Stimulated activated CD4-positive, alpha-beta T cell treated with anti-CD3 and anti-CD28 coated beads, Interleukin-15, amount 100 ng/mL, for 1 hour (primary cell): Measurements from ENCODE around the gene R3HDM4.
"Not testable (repeated sequence)": the region's sequence is repeated elsewhere in the genome, so short reads cannot be mapped to it uniquely, and the experiment has no call there.

Experiments used
- DNase-seq, 2 donors: peaks; one replicate each; pipeline ENCODE4 v3.0.0-alpha.2; 2020; ENCODE audit warnings: low read depth in 1 of 2, low spot score in 1 of 2

Gene R3HDM4

GRCh38 chr19:896434-896833 is 16.6 kb downstream of the R3HDM4 start:
- DNase-seq, result no peak

- peak; percentile 74 to 85 for DNase-seq
Measured at GRCh38 chr19:892894-893689, 19.9 kb downstream of the R3HDM4 start, which contains the start of the genes MED16 and RNU6-9. Gene MED16, minus strand, starts transcription at chr19:893187. Its CDS starts 2,056 bp downstream, at chr19:891131. Gene RNU6-9, plus strand, starts transcription at chr19:893484.

- no peak for DNase-seq
Measured at GRCh38 chr19:892243-892893, 20.7 kb downstream of the R3HDM4 start.

- DNase-seq, result not testable (repeated sequence)
Measured at GRCh38 chr19:891421-892200, 21.4 kb downstream of the R3HDM4 start.

- no peak for DNase-seq
Measured at GRCh38 chr19:890831-891230, 22.2 kb downstream of the R3HDM4 start.

GRCh38 chr19:889662-890295 is 23.2 kb downstream of the R3HDM4 start:
- DNase-seq, result no peak

GRCh38 chr19:888581-889385 is 24.2 kb downstream of the R3HDM4 start:
- peak in 1 of 2 donors; percentile 25 for DNase-seq

GRCh38 chr19:887599-887998 is 25.4 kb downstream of the R3HDM4 start:
- DNase-seq, result no peak

- no peak for DNase-seq
Measured at GRCh38 chr19:887072-887471, 25.9 kb downstream of the R3HDM4 start.

GRCh38 chr19:885536-886224 is 27.3 kb downstream of the R3HDM4 start:
- no peak for DNase-seq

GRCh38 chr19:884420-885211 is 28.4 kb downstream of the R3HDM4 start:
- DNase-seq, result no peak

GRCh38 chr19:883661-884211 is 29.3 kb downstream of the R3HDM4 start:
- DNase-seq, result no peak

GRCh38 chr19:882871-883497 is 30.0 kb downstream of the R3HDM4 start:
- no peak for DNase-seq

GRCh38 chr19:881385-882071 is 31.5 kb downstream of the R3HDM4 start:
- no peak for DNase-seq

- DNase-seq, result no peak
Measured at GRCh38 chr19:879711-880438, 33.1 kb downstream of the R3HDM4 start.

- not testable (repeated sequence) for DNase-seq
Measured at GRCh38 chr19:878751-879561, 34.1 kb downstream of the R3HDM4 start.
